AG04450 (cell line): ENCODE results near the gene TAGLN3. TPM values are rescaled to one million over a fixed set of nuclear protein-coding genes. Genes with fewer than 3 reads are reported as not detected.

Source experiments
- CTCF ChIA-PET: fragments of 300-600, 350-600 bp; formaldehyde crosslinking; extraction: SDS; loops from one replicate; lab custom pipeline; 2022; ENCODE audit warnings: antibody characterized with exemption, inconsistent platforms; lab: Charles Lee
- POLR2A ChIA-PET: fragments of 350-600 bp; formaldehyde crosslinking; extraction: SDS; loops from one replicate; lab custom pipeline; 2021; ENCODE audit warnings: antibody characterized with exemption, inconsistent platforms; lab: Yijun Ruan, JAX
- DNase-seq: peaks from one replicate; pipeline ENCODE4 v3.0.0-alpha.2; 2011; ENCODE audit warnings: low read depth, low spot score
- H3K27ac ChIP-seq: one replicate; pipeline ENCODE4 v1.5.1; 2012; ENCODE audit warnings: low read depth, low read length, control low read depth
- H3K27me3 ChIP-seq: one replicate; pipeline ENCODE4 v1.6.0; 2012; ENCODE audit warnings: low read length; ENCODE audit not compliant: control insufficient read depth, insufficient read depth
- H3K4me3 ChIP-seq: 2 replicates; pipeline ENCODE4 v1.5.1; 2011; ENCODE audit warnings: mild to moderate bottlenecking, low read depth, low read length, control low read depth
- H3K9me3 ChIP-seq: 2 replicates; pipeline ENCODE4 v1.5.1; 2012; ENCODE audit warnings: low read length; ENCODE audit not compliant: control insufficient read depth, insufficient read depth
- polyA plus RNA-seq: library from polyadenylated mRNA; depleted of rRNA; stranded (reverse); fragments of >200 nt; gene quantifications from 2 replicates; pipeline ENCODE4 v1.2.3, GENCODE V29; 2011
- TF ChIP-seq, protein P1 (sequence below): IDR thresholded peaks from 2 replicates; pipeline ENCODE4 v1.5.1; 2011; ENCODE audit warnings: low read depth, low read length, control low read depth, inconsistent platforms

Gene TAGLN3
- polyA plus RNA-seq, 1 experiment = 2.5 TPM

DNA sequence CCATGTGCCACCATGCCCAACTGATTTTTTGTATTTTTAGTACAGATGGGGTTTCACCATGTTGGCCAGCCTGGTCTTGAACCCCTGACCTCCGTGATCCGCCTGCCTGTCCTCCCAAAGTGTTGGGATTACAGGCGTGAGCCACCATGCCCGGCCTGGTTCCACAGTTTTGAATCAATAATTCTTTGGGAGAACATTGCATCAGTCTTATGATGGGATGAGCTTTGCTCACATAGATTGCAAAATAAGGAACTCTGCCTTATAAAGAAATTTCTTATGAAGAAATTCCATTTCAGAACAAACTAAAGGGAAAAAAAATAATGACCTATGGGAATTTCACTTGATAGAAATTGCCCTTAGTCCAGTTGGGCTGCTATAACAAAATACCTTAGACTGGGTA is 20.0 kb downstream of the TAGLN3 start:
- H3K4me3 ChIP-seq = no peak overlapping the region
- CTCF ChIA-PET = interaction anchor here (2.3 to 2.5 kb wide), 2 partner anchors 25 to 301 kb away, joined by 7 to 9 read pairs; no protein-coding TSS in a partner anchor
- H3K9me3 ChIP-seq = no peaks in the 10 kb centered on the region
- POLR2A ChIA-PET = no interaction called here
- DNase-seq = no peak
- TF ChIP-seq, protein P1, sequence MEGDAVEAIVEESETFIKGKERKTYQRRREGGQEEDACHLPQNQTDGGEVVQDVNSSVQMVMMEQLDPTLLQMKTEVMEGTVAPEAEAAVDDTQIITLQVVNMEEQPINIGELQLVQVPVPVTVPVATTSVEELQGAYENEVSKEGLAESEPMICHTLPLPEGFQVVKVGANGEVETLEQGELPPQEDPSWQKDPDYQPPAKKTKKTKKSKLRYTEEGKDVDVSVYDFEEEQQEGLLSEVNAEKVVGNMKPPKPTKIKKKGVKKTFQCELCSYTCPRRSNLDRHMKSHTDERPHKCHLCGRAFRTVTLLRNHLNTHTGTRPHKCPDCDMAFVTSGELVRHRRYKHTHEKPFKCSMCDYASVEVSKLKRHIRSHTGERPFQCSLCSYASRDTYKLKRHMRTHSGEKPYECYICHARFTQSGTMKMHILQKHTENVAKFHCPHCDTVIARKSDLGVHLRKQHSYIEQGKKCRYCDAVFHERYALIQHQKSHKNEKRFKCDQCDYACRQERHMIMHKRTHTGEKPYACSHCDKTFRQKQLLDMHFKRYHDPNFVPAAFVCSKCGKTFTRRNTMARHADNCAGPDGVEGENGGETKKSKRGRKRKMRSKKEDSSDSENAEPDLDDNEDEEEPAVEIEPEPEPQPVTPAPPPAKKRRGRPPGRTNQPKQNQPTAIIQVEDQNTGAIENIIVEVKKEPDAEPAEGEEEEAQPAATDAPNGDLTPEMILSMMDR = no peak
- H3K27ac ChIP-seq = no peak overlapping the region
- H3K27me3 ChIP-seq = no peaks in the 10 kb centered on the region

DNA sequence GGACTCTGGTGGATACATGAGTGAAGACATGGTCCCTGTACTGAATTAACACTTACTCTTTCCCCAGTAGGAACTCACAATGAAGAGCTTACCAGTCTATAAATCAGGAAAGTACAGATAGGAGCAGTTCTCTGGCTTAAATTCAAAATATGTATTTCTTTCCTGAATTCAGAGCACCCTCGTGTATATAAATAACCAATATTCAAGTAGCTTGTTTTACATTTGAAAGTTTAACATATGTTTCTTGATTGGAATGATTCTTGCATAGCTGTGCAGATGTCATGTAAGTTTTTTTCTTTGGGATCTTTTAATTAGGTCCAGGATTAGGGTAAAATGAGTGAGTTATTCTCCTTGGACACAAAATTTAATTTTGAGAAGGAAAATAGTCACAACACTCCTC is 21.0 kb downstream of the TAGLN3 start:
- CTCF ChIA-PET = interaction anchor here (1.1 to 2.5 kb wide), 3 partner anchors 24 to 302 kb away, joined by 4 to 9 read pairs (median 7); no protein-coding TSS in a partner anchor

DNA sequence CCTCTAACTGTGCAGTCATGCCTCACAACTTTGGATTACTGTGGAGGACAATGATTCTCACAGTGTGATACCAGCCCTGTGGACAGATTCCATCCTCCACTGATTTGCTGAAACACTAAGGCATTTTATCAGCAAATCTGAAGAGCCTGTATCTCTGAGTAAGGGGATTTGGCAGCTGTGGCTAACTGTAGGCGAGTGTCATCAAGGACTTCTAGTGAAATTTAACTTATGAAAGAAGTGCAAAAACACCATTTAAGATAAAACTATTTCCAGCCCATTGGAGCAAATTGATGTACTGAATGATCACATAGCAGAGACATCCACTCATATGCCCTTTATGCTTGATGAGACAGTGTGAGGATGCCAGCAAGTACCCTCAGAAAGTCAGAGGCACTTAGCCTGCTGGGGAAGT is 22.0 kb downstream of the TAGLN3 start:
- POLR2A ChIA-PET = no interaction called here
- TF ChIP-seq, protein P1 = no peak
- no peaks in the 10 kb centered on the region for H3K27me3 ChIP-seq
- H3K4me3 ChIP-seq = no peak overlapping the region
- CTCF ChIA-PET = interaction anchor here (0.9 kb wide), 1 partner anchor 23 kb away, joined by 3 read pairs; no protein-coding TSS in a partner anchor
- H3K9me3 ChIP-seq = no peaks in the 10 kb centered on the region
- DNase-seq = no peak
- H3K27ac ChIP-seq = no peak overlapping the region

More for the DNA sequence above, 21.0 kb downstream of the TAGLN3 start:
- Histone ChIP-seq H3K27ac (no peak overlapping the region), H3K27me3 (no peaks in the 10 kb centered on the region), H3K4me3 (no peak overlapping the region), H3K9me3 (no peaks in the 10 kb centered on the region)
- TF ChIP-seq, protein P1 = no peak
- DNase-seq = no peak
- POLR2A ChIA-PET = no interaction called here

DNA sequence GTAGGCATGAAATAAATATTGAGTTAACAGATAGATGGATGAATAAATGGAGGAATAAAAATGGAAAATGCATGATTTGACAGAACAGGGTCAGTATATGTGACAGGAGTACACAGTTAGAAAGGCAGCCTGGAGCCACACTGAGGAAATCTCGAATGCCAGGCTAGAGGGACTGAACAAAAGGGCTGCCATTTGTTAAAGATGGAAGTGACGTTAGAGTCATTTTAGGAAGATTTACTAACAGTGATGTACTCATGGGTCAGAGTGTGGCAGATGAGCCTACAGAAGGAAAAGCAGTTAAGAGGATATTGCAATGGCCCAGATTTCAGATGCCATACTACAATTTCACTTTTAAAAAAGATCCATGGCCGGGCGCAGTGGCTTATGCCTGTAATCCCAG is 28.4 kb downstream of the TAGLN3 start:
- ChIA-PET CTCF (interaction anchor here (1.2 to 1.5 kb wide), 2 partner anchors 13 to 16 kb away, joined by 5 to 9 read pairs; no protein-coding TSS in a partner anchor), POLR2A (interaction anchor here (0.7 kb wide), 1 partner anchor 53 kb away, joined by 3 read pairs; no protein-coding TSS in a partner anchor)
- Histone ChIP-seq H3K9me3 (no peaks in the 10 kb centered on the region), H3K27ac (no peak overlapping the region), H3K4me3 (no peak overlapping the region), H3K27me3 (no peaks in the 10 kb centered on the region)
- TF ChIP-seq, protein P1 = no peak
- DNase-seq = no peak

DNA sequence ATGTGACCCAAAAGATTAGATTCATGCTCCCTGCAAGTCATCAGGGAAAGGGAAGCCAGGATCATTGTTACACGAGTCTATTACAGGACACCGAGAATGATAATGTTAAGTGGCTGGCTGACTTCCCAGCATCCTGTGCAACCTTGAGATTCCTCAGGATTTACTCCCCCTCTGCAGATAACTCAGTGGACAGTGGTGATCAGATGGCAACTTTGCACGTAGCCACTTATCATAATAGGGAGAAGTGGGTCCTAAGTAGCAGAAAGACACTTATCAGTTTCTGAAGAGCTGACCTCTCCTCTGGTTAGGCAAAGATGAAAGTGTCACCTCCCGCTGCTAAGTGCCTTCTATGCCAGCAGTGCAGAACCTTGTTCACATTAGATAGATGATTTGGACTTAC is 29.1 kb downstream of the TAGLN3 start:
- ChIA-PET CTCF (interaction anchor here (0.8 kb wide), 1 partner anchor 15 kb away, joined by 4 read pairs; no protein-coding TSS in a partner anchor), POLR2A (interaction anchor here (0.7 kb wide), 1 partner anchor 52 kb away, joined by 3 read pairs; no protein-coding TSS in a partner anchor)
- TF ChIP-seq, protein P1 = no peak
- Histone ChIP-seq H3K27ac (no peak overlapping the region), H3K9me3 (no peaks in the 10 kb centered on the region), H3K27me3 (no peaks in the 10 kb centered on the region), H3K4me3 (no peak overlapping the region)
- no peak for DNase-seq
